Prostate gland (tissue), 2 donors: ENCODE data around the gene ZBTB7C. TPM values are rescaled to one million over a fixed set of nuclear protein-coding genes. Genes with fewer than 3 reads are reported as not detected.

Experiments used
- DNase-seq: peaks from one replicate; pipeline ENCODE4 v3.0.0-alpha.2; 2019; ENCODE audit warnings: low spot score
- H3K27ac ChIP-seq, 2 donors: fragments of 200-600 bp; sonication (generic); 2 replicates each; pipeline ENCODE4 v1.5.1; 2017 to 2019
- H3K27me3 ChIP-seq: fragments of 200-600 bp; sonication (generic); replicated peaks from 2 replicates; pipeline ENCODE4 v1.5.1; 2019; ENCODE audit not compliant: insufficient read depth
- H3K36me3 ChIP-seq, 2 donors: fragments of 200-600 bp; sonication (generic); 1 replicate in 1 of 2; 2 replicates in 1 of 2; pipeline versions ENCODE4 v1.5.1 to v1.8.1; 2017 to 2019
- H3K4me1 ChIP-seq: fragments of 200-600 bp; sonication (generic); replicated peaks from 2 replicates; pipeline ENCODE4 v1.5.1; 2019
- H3K4me3 ChIP-seq, 2 donors: fragments of 200-600 bp; sonication (generic); 2 replicates each; pipeline ENCODE4 v1.5.1; 2017 to 2019
- H3K9me3 ChIP-seq: fragments of 200-600 bp; sonication (generic); 2 replicates; pipeline ENCODE4 v1.5.1; 2017
- CTCF ChIP-seq, 4 experiments: fragments of 200-600 bp in 2 of 4; fragments of 450-650 bp in 2 of 4; sonication (generic) in 2 of 4; IDR thresholded peaks; 1 replicate in 3 of 4; 2 replicates in 1 of 4; pipeline ENCODE4 v1.5.1; 2016 to 2019; ENCODE audit warnings: antibody characterized with exemption in 4 of 4, mild to moderate bottlenecking in 2 of 4, moderate library complexity in 2 of 4
- POLR2A ChIP-seq: fragments of 450-650 bp; IDR thresholded peaks from one replicate; pipeline ENCODE4 v1.6.1; 2016; ENCODE audit warnings: antibody characterized with exemption, mild to moderate bottlenecking
- POLR2AphosphoS5 ChIP-seq: sonication (generic); formaldehyde crosslinking; IDR thresholded peaks from one replicate; pipeline ENCODE4 v1.6.1; 2017; ENCODE audit warnings: antibody characterized with exemption
- WGBS: methylation state at CpG from one replicate; pipeline ENCODE4 v1.1.5; 2018; 5-methylcytosine and 5-hydroxymethylcytosine counted together
- intact Hi-C: fragments of 100-400 bp; cut with DNase I; formaldehyde crosslinking; loops from one replicate; pipeline ENCODE4 v1.14.2; 2022
- total RNA-seq, 2 donors: library from RNA; depleted of rRNA; stranded (reverse); fragments of >200 nt; gene quantifications; one replicate each; pipeline ENCODE4 v1.1.0, GENCODE V29; 2016

Gene ZBTB7C
- total RNA-seq, 2 donors from 2014 or later = 14.7 to 48.9 TPM

- Histone ChIP-seq H3K4me1 (no peaks in the 10 kb centered on the region), H3K9me3 (no peaks in the 10 kb centered on the region), H3K27ac (no peak overlapping the region), H3K36me3 (no peaks in the 10 kb centered on the region), H3K27me3 (no peaks in the 10 kb centered on the region), H3K4me3 (no peak overlapping the region)
- 80% methylated on average over 9 of the region's 9 CpGs for WGBS
- TF ChIP-seq POLR2A = no peak
- DNase-seq = no peak
- intact Hi-C loops = no loop called here
Observed at GRCh38 chr18:48193521-48194492, 215.4 kb downstream of the ZBTB7C start.

GRCh38 chr18:48192542-48192941 lies 216.6 kb downstream of the ZBTB7C start:
- intact Hi-C loops = no loop called here
- Histone ChIP-seq H3K4me1 (no peaks in the 10 kb centered on the region), H3K9me3 (no peaks in the 10 kb centered on the region), H3K27me3 (no peaks in the 10 kb centered on the region), H3K27ac (no peak overlapping the region), H3K36me3 (no peaks in the 10 kb centered on the region), H3K4me3 (no peak overlapping the region)
- no peak for TF ChIP-seq POLR2AphosphoS5
- no peak for TF ChIP-seq CTCF (IDR thresholded peaks at IDR 0.05)
- TF ChIP-seq POLR2A = no peak
- WGBS = 97% methylated on average over 8 of the region's 8 CpGs
- DNase-seq = no peak

GRCh38 chr18:48191494-48191893 lies 217.7 kb downstream of the ZBTB7C start:
- TF ChIP-seq CTCF (IDR thresholded peaks at IDR 0.05) (no peak), POLR2AphosphoS5 (no peak), POLR2A (no peak)
- Histone ChIP-seq H3K27me3 (no peaks in the 10 kb centered on the region), H3K36me3 (no peaks in the 10 kb centered on the region), H3K9me3 (no peaks in the 10 kb centered on the region), H3K4me3 (no peak overlapping the region), H3K4me1 (no peaks in the 10 kb centered on the region), H3K27ac (no peak overlapping the region)
- intact Hi-C loops = no loop called here
- 79% methylated on average over 3 of the region's 3 CpGs for WGBS
- no peak for DNase-seq

- no peaks in the 10 kb centered on the region for H3K4me1 ChIP-seq
- no peaks in the 10 kb centered on the region for H3K36me3 ChIP-seq
- H3K9me3 ChIP-seq = no peaks in the 10 kb centered on the region
- no peak for TF ChIP-seq POLR2A
- no peak for TF ChIP-seq CTCF (IDR thresholded peaks at IDR 0.05)
- no peak for TF ChIP-seq POLR2AphosphoS5
- no peak overlapping the region for H3K4me3 ChIP-seq
- no peak overlapping the region for H3K27ac ChIP-seq
- H3K27me3 ChIP-seq = no peaks in the 10 kb centered on the region
- no peak for DNase-seq
- 99% methylated on average over 7 of the region's 7 CpGs for WGBS
- intact Hi-C loops = no loop called here
Observed at GRCh38 chr18:48190994-48191393, 218.2 kb downstream of the ZBTB7C start.

- TF ChIP-seq POLR2AphosphoS5 (no peak), POLR2A (no peak), CTCF (IDR thresholded peaks at IDR 0.05) (no peak)
- H3K27me3 ChIP-seq = no peaks in the 10 kb centered on the region
- H3K9me3 ChIP-seq = no peaks in the 10 kb centered on the region
- H3K36me3 ChIP-seq = no peaks in the 10 kb centered on the region
- DNase-seq = no peak
- H3K27ac ChIP-seq = no peak overlapping the region
- no peak overlapping the region for H3K4me3 ChIP-seq
- intact Hi-C loops = no loop called here
- 87% methylated on average over 2 of the region's 2 CpGs for WGBS
- H3K4me1 ChIP-seq = no peaks in the 10 kb centered on the region
Observed at GRCh38 chr18:48188609-48189008, 220.6 kb downstream of the ZBTB7C start.
